AG04449 (cell line): ENCODE results near the gene PPIB.
A peak's percentile ranks its signal among the peaks of the same experiment; 100 is the strongest.

Source experiments
- CTCF ChIA-PET: fragments of 350-600 bp; formaldehyde crosslinking; extraction: SDS; loops from one replicate; lab custom pipeline; 2021; ENCODE audit warnings: antibody characterized with exemption; lab: Yijun Ruan, JAX
- POLR2A ChIA-PET: fragments of 400-600, 350-600 bp; formaldehyde crosslinking; extraction: SDS; loops from one replicate; lab custom pipeline; 2020; ENCODE audit warnings: antibody characterized with exemption, inconsistent platforms; lab: Yijun Ruan, JAX
- DNase-seq: peaks from one replicate; pipeline ENCODE4 v3.0.0-alpha.2; 2010; ENCODE audit warnings: low read depth, low spot score
- H3K4me3 ChIP-seq: 2 replicates; pipeline ENCODE4 v1.5.1; 2011; ENCODE audit warnings: low read depth, mild to moderate bottlenecking, control low read depth, low read length
- TF ChIP-seq, protein P1 (sequence below): IDR thresholded peaks from one replicate; pipeline ENCODE4 v1.5.1; 2011; ENCODE audit warnings: mild to moderate bottlenecking, moderate library complexity, low read length, control low read depth, inconsistent platforms; ENCODE audit not compliant: insufficient read depth; ENCODE audit errors: missing control alignments

The PPIB gene

GRCh38 chr15:64162478-64162868 is 349 bp downstream of the PPIB start:
- no peak for DNase-seq
- peak overlapping the region; percentile 95 for H3K4me3 ChIP-seq
- CTCF ChIA-PET: interaction anchor here (1.5 to 2.7 kb wide), 3 partner anchors 9 to 225 kb away, joined by 5 to 39 read pairs (median 7); partner anchors contain the start of gene TRIP4
- TF ChIP-seq, protein P1, sequence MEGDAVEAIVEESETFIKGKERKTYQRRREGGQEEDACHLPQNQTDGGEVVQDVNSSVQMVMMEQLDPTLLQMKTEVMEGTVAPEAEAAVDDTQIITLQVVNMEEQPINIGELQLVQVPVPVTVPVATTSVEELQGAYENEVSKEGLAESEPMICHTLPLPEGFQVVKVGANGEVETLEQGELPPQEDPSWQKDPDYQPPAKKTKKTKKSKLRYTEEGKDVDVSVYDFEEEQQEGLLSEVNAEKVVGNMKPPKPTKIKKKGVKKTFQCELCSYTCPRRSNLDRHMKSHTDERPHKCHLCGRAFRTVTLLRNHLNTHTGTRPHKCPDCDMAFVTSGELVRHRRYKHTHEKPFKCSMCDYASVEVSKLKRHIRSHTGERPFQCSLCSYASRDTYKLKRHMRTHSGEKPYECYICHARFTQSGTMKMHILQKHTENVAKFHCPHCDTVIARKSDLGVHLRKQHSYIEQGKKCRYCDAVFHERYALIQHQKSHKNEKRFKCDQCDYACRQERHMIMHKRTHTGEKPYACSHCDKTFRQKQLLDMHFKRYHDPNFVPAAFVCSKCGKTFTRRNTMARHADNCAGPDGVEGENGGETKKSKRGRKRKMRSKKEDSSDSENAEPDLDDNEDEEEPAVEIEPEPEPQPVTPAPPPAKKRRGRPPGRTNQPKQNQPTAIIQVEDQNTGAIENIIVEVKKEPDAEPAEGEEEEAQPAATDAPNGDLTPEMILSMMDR: no peak
- POLR2A ChIA-PET: interaction anchor here (1.0 to 2.8 kb wide), 3 partner anchors 9 to 13 kb away, joined by 4 to 11 read pairs (median 7); no protein-coding TSS in a partner anchor

DNA sequence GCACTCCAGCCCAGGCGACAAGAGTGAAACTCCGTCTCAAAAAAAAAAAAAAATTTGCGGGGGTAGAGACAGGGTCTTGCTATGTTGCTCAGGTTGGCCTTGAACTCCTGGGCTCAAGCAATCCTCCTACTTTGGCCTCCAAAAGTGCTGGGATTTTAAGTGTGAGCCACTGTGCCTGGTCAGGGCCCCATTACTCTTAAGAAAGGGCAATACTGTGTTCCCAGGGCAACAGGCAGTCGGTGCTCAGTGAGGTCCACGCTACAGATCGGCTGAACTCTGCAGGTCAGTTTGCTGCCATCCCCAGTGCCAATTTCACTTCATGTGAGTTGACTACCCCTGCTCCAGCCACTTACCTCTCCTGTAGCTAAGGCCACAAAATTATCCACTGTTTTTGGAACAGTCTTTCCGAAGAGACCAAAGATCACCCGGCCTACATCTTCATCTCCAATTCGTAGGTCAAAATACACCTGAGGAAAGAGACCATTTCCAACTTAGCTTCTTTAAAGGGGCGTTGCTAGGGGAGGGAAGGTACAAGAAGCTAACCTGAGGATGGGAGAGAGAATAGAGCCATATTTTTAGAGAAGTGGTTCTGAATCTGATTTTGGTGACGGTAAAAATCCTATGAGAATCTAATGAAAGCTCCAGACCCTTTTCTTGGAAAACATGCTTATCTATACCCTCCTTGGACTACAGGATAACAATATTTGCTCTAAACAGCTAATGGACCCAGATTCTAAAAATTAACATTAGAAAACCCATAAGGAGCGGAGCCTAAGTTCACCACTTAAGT is 939 bp downstream of the PPIB start:
- CTCF ChIA-PET: interaction anchor here (1.5 to 2.7 kb wide), 3 partner anchors 8 to 225 kb away, joined by 5 to 39 read pairs (median 7); partner anchors contain the start of gene TRIP4
- DNase-seq: no peak
- TF ChIP-seq, protein P1: no peak
- POLR2A ChIA-PET: interaction anchor here (1.0 kb wide), 1 partner anchor 9 kb away, joined by 7 read pairs; no protein-coding TSS in a partner anchor
- peak overlapping the region; percentile 95 for H3K4me3 ChIP-seq

DNA sequence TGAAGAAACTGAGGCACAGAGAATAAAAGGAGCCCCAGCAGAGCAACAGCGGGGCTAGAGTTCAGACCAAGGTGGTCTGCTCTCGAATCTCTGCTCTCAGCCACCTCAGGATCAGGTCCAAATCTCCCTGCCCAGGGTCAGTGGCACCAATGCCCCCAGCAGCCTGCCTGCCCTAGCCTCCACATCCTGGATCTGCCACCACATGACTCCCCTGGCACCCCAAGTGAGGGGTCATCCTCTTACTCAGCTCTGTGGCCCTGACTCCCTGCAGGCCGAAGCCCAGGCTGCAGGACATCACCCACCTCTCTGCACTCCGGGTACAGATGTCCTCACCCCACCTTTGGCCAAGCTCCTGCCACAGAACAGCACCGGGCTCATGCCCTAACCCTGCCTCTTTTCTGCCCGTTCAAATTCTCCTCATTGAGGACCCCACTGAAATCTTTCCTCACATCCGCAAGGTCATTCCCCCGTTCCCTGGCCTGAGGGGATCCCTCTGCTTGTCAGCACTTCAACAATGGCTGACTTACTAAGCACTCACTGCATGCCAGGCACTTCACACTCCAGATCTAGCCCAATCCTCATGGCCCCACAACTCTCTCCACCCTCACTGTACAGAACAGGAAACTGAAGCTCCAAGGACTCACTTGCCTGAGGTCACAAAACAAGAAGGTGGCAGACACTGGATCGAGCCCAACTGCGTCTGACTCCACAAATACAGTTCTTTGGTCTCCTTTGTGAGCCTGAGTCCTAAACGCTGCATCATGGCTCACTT is 4.3 kb downstream of the PPIB start:
- TF ChIP-seq, protein P1: no peak
- ChIA-PET POLR2A (interaction anchor here (0.6 kb wide), 1 partner anchor 15 kb away, joined by 3 read pairs; no protein-coding TSS in a partner anchor), CTCF (interaction anchor here (3.3 kb wide), 1 partner anchor 11 kb away, joined by 27 read pairs; no protein-coding TSS in a partner anchor)
- no peak for DNase-seq
- no peak overlapping the region; the same call in 1 of the 2 replicates for H3K4me3 ChIP-seq

DNA sequence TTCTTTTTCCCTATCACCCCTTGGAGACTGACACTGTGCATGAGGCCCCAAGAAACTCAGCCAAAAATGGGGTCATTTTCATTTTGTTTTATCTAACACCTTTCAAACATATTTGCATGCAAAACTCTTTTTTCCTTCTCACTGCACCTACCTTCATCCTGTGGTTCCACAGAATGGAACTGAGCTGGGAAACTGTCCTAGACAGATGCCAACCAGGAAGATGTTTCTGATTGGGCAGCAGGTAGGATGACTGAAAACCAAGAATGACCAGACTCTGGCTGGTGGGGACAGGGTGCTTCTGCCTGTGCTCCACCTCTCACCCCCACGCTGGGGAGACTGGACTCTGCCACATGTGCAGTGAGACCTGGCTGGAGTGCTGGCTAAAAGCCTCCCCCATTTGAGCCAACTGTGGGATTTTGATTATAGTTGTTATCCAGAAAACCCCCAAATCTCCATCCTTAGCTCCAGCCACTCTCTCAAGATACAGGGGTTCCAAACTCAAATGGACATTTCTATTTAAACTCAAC is 5.2 kb downstream of the PPIB start:
- TF ChIP-seq, protein P1: no peak
- DNase-seq: no peak
- ChIA-PET CTCF (interaction anchor here (0.9 to 3.3 kb wide), 3 partner anchors 10 to 201 kb away, joined by 3 to 27 read pairs (median 5); partner anchors contain the start of gene CSNK1G1), POLR2A (interaction anchor here (0.7 to 1.0 kb wide), 2 partner anchors 11 to 48 kb away, joined by 3 read pairs; no protein-coding TSS in a partner anchor)
- H3K4me3 ChIP-seq: no peak overlapping the region

DNA sequence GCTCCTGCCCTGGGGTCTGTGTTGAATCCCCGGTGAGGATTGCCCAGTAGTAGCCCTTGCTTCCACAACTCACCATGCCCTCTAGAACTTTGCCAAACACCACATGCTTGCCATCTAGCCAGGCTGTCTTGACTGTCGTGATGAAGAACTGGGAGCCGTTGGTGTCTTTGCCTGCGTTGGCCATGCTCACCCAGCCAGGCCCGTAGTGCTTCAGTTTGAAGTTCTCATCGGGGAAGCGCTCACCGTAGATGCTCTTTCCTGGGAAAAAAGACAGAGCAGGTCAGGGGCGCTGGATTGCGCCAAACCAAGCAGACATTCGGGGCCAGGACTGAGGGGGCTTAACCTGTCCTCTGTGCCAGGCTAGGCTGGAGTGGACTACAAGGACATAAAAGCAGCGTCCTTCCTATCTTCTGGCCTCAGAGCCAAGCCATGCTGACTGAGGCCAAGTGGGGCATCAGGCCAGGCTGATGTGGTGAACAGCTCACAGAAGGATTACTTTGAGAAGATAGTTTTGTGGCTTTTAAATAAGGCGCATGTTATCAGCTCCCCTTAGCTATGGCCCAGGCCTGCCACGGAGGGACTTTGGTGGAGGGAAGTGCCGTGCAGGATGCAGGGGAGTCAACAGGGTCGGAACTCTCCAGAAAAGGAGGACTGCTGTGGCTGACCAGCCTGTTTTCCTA is 6.0 kb downstream of the PPIB start:
- TF ChIP-seq, protein P1: no peak
- POLR2A ChIA-PET: interaction anchor here (0.7 to 1.0 kb wide), 2 partner anchors 10 to 47 kb away, joined by 3 read pairs; no protein-coding TSS in a partner anchor
- H3K4me3 ChIP-seq: no peak overlapping the region
- DNase-seq: no peak
- CTCF ChIA-PET: interaction anchor here (0.6 to 3.3 kb wide), 4 partner anchors 9 to 621 kb away, joined by 3 to 27 read pairs (median 4); partner anchors contain the start of gene CSNK1G1
